GM12878 (cell line): Measurements from ENCODE around the gene COL5A3. TPM values are rescaled to one million over a fixed set of nuclear protein-coding genes. Genes with fewer than 3 reads are reported as not detected.

Experiments used
- ATAC-seq: fragments of 200-7000 bp; cut with Tn5 transposase; 3 replicates; pipeline ENCODE4 v1.9.1; 2020; ENCODE audit warnings: mild to moderate bottlenecking, moderate library complexity
- BruUV-seq: library from RNA; stranded (reverse); fragments of 400-500 nt; replicated peaks from 2 replicates; lab custom pipeline; 2021; lab: Mats Ljungman, UMichigan
- CTCF ChIA-PET: fragments of 300-600 bp; sonication (Branson Sonifier 250); formaldehyde crosslinking; extraction: SDS; loops from one replicate; lab custom pipeline; 2021; ENCODE audit warnings: inconsistent platforms; lab: Yijun Ruan, JAX
- POLR2A ChIA-PET: fragments of 350-600 bp; formaldehyde crosslinking; extraction: SDS; loops from one replicate; lab custom pipeline; 2021; ENCODE audit warnings: inconsistent platforms; lab: Charles Lee
- RAD21 ChIA-PET: fragments of 300-600 bp; sonication (Branson Sonifier 250); formaldehyde crosslinking; loops from one replicate; lab custom pipeline; 2023; ENCODE audit warnings: antibody characterized with exemption; ENCODE audit not compliant: unreplicated experiment; lab: Charles Lee
- SMC1A ChIA-PET: fragments of 300-600 bp; sonication (Branson Sonifier 250); formaldehyde crosslinking; loops from one replicate; lab custom pipeline; 2023; ENCODE audit not compliant: unreplicated experiment, uncharacterized antibody; lab: Charles Lee
- DNase-seq: peaks from one replicate; pipeline ENCODE4 v3.0.0-alpha.2; 2011; ENCODE audit warnings: low read depth, low spot score
- FAIRE-seq: peaks from 3 replicates; lab custom pipeline; 2011; peaks lifted over from hg19 to GRCh38; lab: Jason Lieb, UNC
- H2AFZ ChIP-seq: 2 replicates; pipeline ENCODE4 v1.6.0; 2011; ENCODE audit warnings: low read depth, low read length, control low read depth; ENCODE audit not compliant: control insufficient read depth
- H3K27ac ChIP-seq: 2 replicates; pipeline ENCODE4 v1.5.1; 2011; ENCODE audit warnings: control low read depth; ENCODE audit not compliant: control insufficient read depth, insufficient read depth
- H3K27me3 ChIP-seq, 2 experiments: replicated peaks in 1 of 2; 2 replicates each; pipeline versions ENCODE4 v1.6.0 to v1.6.1; 2011; ENCODE audit warnings: low read length in 1 of 2; ENCODE audit not compliant: control insufficient read depth in 2 of 2, insufficient read depth in 2 of 2
- H3K36me3 ChIP-seq, 2 experiments: 2 replicates each; pipeline ENCODE4 v1.5.1; 2011; ENCODE audit warnings: low read length in 1 of 2; ENCODE audit not compliant: control insufficient read depth in 2 of 2, insufficient read depth in 2 of 2
- H3K4me1 ChIP-seq: 2 replicates; pipeline ENCODE4 v1.6.1; 2011; ENCODE audit warnings: mild to moderate bottlenecking, low read length, moderate library complexity, mixed read lengths; ENCODE audit not compliant: control insufficient read depth, insufficient read depth
- H3K4me2 ChIP-seq: 2 replicates; pipeline ENCODE4 v1.6.0; 2011; ENCODE audit warnings: control low read depth; ENCODE audit not compliant: control insufficient read depth, insufficient read depth
- H3K4me3 ChIP-seq: fragments of 200-600 bp; sonication (generic); 2 replicates; pipeline ENCODE4 v1.5.1; 2016
- H3K79me2 ChIP-seq: 2 replicates; pipeline ENCODE4 v1.6.0; 2011; ENCODE audit warnings: low read length; ENCODE audit not compliant: control insufficient read depth, insufficient read depth
- H3K9ac ChIP-seq: 2 replicates; pipeline ENCODE4 v1.8.0; 2011; ENCODE audit warnings: low read length, control low read depth, mixed read lengths; ENCODE audit not compliant: control insufficient read depth, insufficient read depth
- H3K9me3 ChIP-seq: replicated peaks from 3 replicates; pipeline ENCODE4 v1.5.1; 2011; ENCODE audit warnings: mild to moderate bottlenecking, low read length; ENCODE audit not compliant: control insufficient read depth, insufficient read depth
- H4K20me1 ChIP-seq: 2 replicates; pipeline ENCODE4 v1.6.0; 2011; ENCODE audit not compliant: control insufficient read depth, insufficient read depth
- BACH1 ChIP-seq: fragments of 450-650 bp; IDR thresholded peaks from 2 replicates; pipeline ENCODE4 v1.6.1; 2017; ENCODE audit warnings: mild to moderate bottlenecking, borderline replicate concordance
- CBFB ChIP-seq: IDR thresholded peaks from 2 replicates; pipeline ENCODE4 v1.6.1; 2016; ENCODE audit warnings: antibody characterized with exemption, low read depth
- CBX5 ChIP-seq: sonication (generic); IDR thresholded peaks from 2 replicates; pipeline ENCODE4 v1.6.1; 2016; ENCODE audit warnings: low read depth, moderate library complexity, mild to moderate bottlenecking, inconsistent platforms
- HDGF ChIP-seq: fragments of 450-650 bp; IDR thresholded peaks from 2 replicates; pipeline ENCODE4 v1.6.1; 2016; ENCODE audit warnings: antibody characterized with exemption
- NBN ChIP-seq: fragments of 450-650 bp; IDR thresholded peaks from 2 replicates; pipeline ENCODE4 v1.6.1; 2016
- NRF1 ChIP-seq: conservative IDR thresholded peaks from 2 replicates; pipeline ENCODE4 v1.6.1; 2011; ENCODE audit warnings: mild to moderate bottlenecking, low read depth, low read length, improper control_type of control experiment
- ZNF207 ChIP-seq: fragments of 450-650 bp; IDR thresholded peaks from 2 replicates; pipeline ENCODE4 v1.6.1; 2014; ENCODE audit warnings: antibody characterized with exemption, mild to moderate bottlenecking, borderline replicate concordance
- WGBS: methylation state at CpG from one replicate; pipeline ENCODE4 v1.1.6; 2016; ENCODE audit warnings: low lambda C conversion rate; ENCODE audit not compliant: insufficient replicate concordance, insufficient coverage; ENCODE audit errors: missing lambda C conversion rate; 5-methylcytosine and 5-hydroxymethylcytosine counted together
- in situ Hi-C: fragments of 300-500 bp; cut with MboI; formaldehyde crosslinking; loops from 9 replicates; pipeline ENCODE4 v1.14.3; 2018; ENCODE audit warnings: mixed read lengths
- intact Hi-C: fragments of 100-400 bp; cut with micrococcal nuclease; formaldehyde crosslinking; loops from one replicate; pipeline ENCODE4 v1.14.2; 2022; ENCODE audit not compliant: unreplicated experiment
- polyA plus RNA-seq, 11 experiments: library from polyadenylated mRNA; depleted of rRNA in 4 of 11; unstranded in 6 of 11; stranded (reverse) in 5 of 11; fragments of >200 nt; fragmentation: Nextera tagmentation in 4 of 11; fragmentation: Illumina TruSeq in 1 of 11; extraction: Ambion mirVana in 4 of 11; extraction: Trizol in 1 of 11; gene quantifications; 1 replicate in 1 of 11; 2 replicates in 10 of 11; pipeline versions ENCODE4 v1.2.1 to v1.2.3, GENCODE V29; 2011 to 2016; ENCODE audit warnings: inconsistent platforms in 2 of 11, missing spikeins in 2 of 11, low read depth in 1 of 11
- total RNA-seq, 4 experiments: library from RNA; depleted of rRNA in 3 of 4; stranded (reverse); fragments of >200 nt in 3 of 4; fragmentation: Illumina TruSeq in 1 of 4; extraction: Trizol in 1 of 4; gene quantifications; 2 replicates each; pipeline versions ENCODE4 v1.2.1 to v1.2.3, GENCODE V29; 2013 to 2021
- TF ChIP-seq, protein P1 (sequence below): IDR thresholded peaks from 2 replicates; pipeline ENCODE4 v1.6.1; 2012; ENCODE audit warnings: low read depth, low read length, improper control_type of control experiment
- TF ChIP-seq, protein P2 (sequence below): fragments of 450-650 bp; IDR thresholded peaks from 2 replicates; pipeline ENCODE4 v1.6.1; 2017; ENCODE audit warnings: antibody characterized with exemption, mild to moderate bottlenecking, moderate library complexity
- TF ChIP-seq, protein P3 (sequence below): fragments of 450-650 bp; formaldehyde crosslinking; IDR thresholded peaks from 2 replicates; pipeline ENCODE4 v1.4.0; 2020; ENCODE audit warnings: mild to moderate bottlenecking, moderate library complexity
- TF ChIP-seq, protein P4 (sequence below): fragments of 450-650 bp; IDR thresholded peaks from 2 replicates; pipeline ENCODE4 v1.6.1; 2016; ENCODE audit warnings: mild to moderate bottlenecking
- TF ChIP-seq, protein P5 (sequence below): fragments of 450-650 bp; IDR thresholded peaks from 2 replicates; pipeline ENCODE4 v1.6.1; 2017; ENCODE audit warnings: mild to moderate bottlenecking, moderate library complexity

Gene COL5A3
- total and polyA plus RNA-seq, 10 of the 15 experiments (the other 5 are each of a cell fraction or from before 2014, with no cell fraction given) = under 0.01 to 8.3 (median 0.10) TPM; not detected in 2

DNA sequence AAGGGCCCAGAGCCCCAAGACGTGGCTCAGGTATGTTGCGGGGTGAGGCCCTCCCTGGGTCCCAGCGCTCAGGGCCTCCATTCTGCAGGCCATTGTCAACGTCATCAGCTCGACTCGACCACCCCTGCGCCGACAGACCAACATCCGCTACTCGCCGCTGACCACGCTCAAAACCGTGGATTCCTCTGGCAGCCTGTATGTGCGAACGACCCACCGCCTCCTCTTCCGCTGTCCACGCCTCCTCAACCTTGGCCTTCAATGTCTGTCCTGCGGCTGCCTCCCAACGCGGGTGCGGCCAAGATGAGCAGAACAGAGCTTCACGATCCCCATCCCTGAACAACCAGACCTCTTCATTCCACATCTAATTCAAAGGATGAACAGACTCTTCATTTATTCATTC is 11.1 kb upstream of the COL5A3 start:
- Histone ChIP-seq H2AFZ (no peak overlapping the region), H3K4me2 (no peak overlapping the region), H3K36me3 (no peaks in the 10 kb centered on the region), H3K4me1 (no peaks in the 10 kb centered on the region), H3K4me3 (no peak overlapping the region), H3K79me2 (no peaks in the 10 kb centered on the region), H3K27me3 (no peaks in the 10 kb centered on the region), H4K20me1 (no peaks in the 10 kb centered on the region), H3K9me3 (no peaks in the 10 kb centered on the region), H3K9ac (no peak overlapping the region), H3K27ac (no peak overlapping the region)
- RAD21 ChIA-PET = no interaction called here
- intact Hi-C loops = no loop called here
- WGBS = 66% methylated on average over 23 of the region's 23 CpGs
- DNase-seq = no peak
- SMC1A ChIA-PET = interaction anchor here (1.1 kb wide), 1 partner anchor 68 kb away, joined by 3 read pairs; no protein-coding TSS in a partner anchor
- CTCF ChIA-PET = interaction anchor here (0.9 to 1.2 kb wide), 2 partner anchors 21 to 89 kb away, joined by 4 to 6 read pairs; no protein-coding TSS in a partner anchor
- POLR2A ChIA-PET = no interaction called here
- no TSS peak for BruUV-seq
- in situ Hi-C loops = no loop called here
- no peak for ATAC-seq
- FAIRE-seq = no peak
- no peak for TF ChIP-seq CBX5
- TF ChIP-seq NRF1 = no peak
- TF ChIP-seq HDGF = no peak
- no peak for TF ChIP-seq BACH1
- TF ChIP-seq ZNF207 = no peak
- no peak for TF ChIP-seq CBFB
- TF ChIP-seq, protein P1, sequence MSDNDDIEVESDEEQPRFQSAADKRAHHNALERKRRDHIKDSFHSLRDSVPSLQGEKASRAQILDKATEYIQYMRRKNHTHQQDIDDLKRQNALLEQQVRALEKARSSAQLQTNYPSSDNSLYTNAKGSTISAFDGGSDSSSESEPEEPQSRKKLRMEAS = no peak
- TF ChIP-seq, protein P2, sequence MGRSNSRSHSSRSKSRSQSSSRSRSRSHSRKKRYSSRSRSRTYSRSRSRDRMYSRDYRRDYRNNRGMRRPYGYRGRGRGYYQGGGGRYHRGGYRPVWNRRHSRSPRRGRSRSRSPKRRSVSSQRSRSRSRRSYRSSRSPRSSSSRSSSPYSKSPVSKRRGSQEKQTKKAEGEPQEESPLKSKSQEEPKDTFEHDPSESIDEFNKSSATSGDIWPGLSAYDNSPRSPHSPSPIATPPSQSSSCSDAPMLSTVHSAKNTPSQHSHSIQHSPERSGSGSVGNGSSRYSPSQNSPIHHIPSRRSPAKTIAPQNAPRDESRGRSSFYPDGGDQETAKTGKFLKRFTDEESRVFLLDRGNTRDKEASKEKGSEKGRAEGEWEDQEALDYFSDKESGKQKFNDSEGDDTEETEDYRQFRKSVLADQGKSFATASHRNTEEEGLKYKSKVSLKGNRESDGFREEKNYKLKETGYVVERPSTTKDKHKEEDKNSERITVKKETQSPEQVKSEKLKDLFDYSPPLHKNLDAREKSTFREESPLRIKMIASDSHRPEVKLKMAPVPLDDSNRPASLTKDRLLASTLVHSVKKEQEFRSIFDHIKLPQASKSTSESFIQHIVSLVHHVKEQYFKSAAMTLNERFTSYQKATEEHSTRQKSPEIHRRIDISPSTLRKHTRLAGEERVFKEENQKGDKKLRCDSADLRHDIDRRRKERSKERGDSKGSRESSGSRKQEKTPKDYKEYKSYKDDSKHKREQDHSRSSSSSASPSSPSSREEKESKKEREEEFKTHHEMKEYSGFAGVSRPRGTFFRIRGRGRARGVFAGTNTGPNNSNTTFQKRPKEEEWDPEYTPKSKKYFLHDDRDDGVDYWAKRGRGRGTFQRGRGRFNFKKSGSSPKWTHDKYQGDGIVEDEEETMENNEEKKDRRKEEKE = no peak
- TF ChIP-seq, protein P3, sequence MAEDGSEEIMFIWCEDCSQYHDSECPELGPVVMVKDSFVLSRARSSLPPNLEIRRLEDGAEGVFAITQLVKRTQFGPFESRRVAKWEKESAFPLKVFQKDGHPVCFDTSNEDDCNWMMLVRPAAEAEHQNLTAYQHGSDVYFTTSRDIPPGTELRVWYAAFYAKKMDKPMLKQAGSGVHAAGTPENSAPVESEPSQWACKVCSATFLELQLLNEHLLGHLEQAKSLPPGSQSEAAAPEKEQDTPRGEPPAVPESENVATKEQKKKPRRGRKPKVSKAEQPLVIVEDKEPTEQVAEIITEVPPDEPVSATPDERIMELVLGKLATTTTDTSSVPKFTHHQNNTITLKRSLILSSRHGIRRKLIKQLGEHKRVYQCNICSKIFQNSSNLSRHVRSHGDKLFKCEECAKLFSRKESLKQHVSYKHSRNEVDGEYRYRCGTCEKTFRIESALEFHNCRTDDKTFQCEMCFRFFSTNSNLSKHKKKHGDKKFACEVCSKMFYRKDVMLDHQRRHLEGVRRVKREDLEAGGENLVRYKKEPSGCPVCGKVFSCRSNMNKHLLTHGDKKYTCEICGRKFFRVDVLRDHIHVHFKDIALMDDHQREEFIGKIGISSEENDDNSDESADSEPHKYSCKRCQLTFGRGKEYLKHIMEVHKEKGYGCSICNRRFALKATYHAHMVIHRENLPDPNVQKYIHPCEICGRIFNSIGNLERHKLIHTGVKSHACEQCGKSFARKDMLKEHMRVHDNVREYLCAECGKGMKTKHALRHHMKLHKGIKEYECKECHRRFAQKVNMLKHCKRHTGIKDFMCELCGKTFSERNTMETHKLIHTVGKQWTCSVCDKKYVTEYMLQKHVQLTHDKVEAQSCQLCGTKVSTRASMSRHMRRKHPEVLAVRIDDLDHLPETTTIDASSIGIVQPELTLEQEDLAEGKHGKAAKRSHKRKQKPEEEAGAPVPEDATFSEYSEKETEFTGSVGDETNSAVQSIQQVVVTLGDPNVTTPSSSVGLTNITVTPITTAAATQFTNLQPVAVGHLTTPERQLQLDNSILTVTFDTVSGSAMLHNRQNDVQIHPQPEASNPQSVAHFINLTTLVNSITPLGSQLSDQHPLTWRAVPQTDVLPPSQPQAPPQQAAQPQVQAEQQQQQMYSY (CRISPR knock-in tag) = no peak
- TF ChIP-seq NBN = no peak
- TF ChIP-seq, protein P4, sequence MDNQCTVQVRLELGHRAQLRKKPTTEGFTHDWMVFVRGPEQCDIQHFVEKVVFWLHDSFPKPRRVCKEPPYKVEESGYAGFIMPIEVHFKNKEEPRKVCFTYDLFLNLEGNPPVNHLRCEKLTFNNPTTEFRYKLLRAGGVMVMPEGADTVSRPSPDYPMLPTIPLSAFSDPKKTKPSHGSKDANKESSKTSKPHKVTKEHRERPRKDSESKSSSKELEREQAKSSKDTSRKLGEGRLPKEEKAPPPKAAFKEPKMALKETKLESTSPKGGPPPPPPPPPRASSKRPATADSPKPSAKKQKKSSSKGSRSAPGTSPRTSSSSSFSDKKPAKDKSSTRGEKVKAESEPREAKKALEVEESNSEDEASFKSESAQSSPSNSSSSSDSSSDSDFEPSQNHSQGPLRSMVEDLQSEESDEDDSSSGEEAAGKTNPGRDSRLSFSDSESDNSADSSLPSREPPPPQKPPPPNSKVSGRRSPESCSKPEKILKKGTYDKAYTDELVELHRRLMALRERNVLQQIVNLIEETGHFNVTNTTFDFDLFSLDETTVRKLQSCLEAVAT = no peak
- TF ChIP-seq, protein P5, sequence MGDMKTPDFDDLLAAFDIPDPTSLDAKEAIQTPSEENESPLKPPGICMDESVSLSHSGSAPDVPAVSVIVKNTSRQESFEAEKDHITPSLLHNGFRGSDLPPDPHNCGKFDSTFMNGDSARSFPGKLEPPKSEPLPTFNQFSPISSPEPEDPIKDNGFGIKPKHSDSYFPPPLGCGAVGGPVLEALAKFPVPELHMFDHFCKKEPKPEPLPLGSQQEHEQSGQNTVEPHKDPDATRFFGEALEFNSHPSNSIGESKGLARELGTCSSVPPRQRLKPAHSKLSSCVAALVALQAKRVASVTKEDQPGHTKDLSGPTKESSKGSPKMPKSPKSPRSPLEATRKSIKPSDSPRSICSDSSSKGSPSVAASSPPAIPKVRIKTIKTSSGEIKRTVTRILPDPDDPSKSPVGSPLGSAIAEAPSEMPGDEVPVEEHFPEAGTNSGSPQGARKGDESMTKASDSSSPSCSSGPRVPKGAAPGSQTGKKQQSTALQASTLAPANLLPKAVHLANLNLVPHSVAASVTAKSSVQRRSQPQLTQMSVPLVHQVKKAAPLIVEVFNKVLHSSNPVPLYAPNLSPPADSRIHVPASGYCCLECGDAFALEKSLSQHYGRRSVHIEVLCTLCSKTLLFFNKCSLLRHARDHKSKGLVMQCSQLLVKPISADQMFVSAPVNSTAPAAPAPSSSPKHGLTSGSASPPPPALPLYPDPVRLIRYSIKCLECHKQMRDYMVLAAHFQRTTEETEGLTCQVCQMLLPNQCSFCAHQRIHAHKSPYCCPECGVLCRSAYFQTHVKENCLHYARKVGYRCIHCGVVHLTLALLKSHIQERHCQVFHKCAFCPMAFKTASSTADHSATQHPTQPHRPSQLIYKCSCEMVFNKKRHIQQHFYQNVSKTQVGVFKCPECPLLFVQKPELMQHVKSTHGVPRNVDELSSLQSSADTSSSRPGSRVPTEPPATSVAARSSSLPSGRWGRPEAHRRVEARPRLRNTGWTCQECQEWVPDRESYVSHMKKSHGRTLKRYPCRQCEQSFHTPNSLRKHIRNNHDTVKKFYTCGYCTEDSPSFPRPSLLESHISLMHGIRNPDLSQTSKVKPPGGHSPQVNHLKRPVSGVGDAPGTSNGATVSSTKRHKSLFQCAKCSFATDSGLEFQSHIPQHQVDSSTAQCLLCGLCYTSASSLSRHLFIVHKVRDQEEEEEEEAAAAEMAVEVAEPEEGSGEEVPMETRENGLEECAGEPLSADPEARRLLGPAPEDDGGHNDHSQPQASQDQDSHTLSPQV = no peak
